Left cardiac atrium (tissue), 4 donors: ENCODE results near the gene ETV3. TPM values are rescaled to one million over a fixed set of nuclear protein-coding genes. Genes with fewer than 3 reads are reported as not detected.

Source experiments
- ATAC-seq, 2 donors: fragments of 200-7000 bp; cut with Tn5 transposase; one replicate each; pipeline ENCODE4 v1.9.1; 2020; ENCODE audit warnings: mild to moderate bottlenecking in 2 of 2, moderate library complexity in 2 of 2
- DNase-seq: peaks from one replicate; pipeline ENCODE4 v3.0.0-alpha.2; 2020
- intact Hi-C, 2 donors: fragments of 100-400 bp; cut with DNase I; formaldehyde crosslinking; loops; one replicate each; pipeline versions ENCODE4 v1.14.1 to v1.15.1; 2022 to 2023
- total RNA-seq, 2 donors: library from RNA; stranded (reverse); fragmentation: NEBNext Ultra II Directional; extraction: Animal tissue kit (Norgen Biotek cat#: 25700); gene quantifications; one replicate each; pipeline ENCODE4 v1.2.1, GENCODE V29; 2021
- donor health status: DM: no; HTN: yes; CAD: no.
- donor health status: DM: no; HTN: yes; CAD: no; lungs with severe emphysema.
- donor health status: DM: yes; HTN: yes; CAD: no.
- donor health status: Dilated cardiomyopathy.

Gene ETV3
- total RNA-seq, 2 donors from 2014 or later: 17.3 to 21.4 TPM

GRCh38 chr1:157115851-157116736 lies 22.1 kb downstream of the ETV3 start:
- no peak for ATAC-seq
- intact Hi-C loops: no loop called here
- no peak for DNase-seq

- no peak for DNase-seq
- ATAC-seq: no peak
- intact Hi-C loops: no loop called here
Observed at GRCh38 chr1:157115429-157115838, 22.8 kb downstream of the ETV3 start.

DNA sequence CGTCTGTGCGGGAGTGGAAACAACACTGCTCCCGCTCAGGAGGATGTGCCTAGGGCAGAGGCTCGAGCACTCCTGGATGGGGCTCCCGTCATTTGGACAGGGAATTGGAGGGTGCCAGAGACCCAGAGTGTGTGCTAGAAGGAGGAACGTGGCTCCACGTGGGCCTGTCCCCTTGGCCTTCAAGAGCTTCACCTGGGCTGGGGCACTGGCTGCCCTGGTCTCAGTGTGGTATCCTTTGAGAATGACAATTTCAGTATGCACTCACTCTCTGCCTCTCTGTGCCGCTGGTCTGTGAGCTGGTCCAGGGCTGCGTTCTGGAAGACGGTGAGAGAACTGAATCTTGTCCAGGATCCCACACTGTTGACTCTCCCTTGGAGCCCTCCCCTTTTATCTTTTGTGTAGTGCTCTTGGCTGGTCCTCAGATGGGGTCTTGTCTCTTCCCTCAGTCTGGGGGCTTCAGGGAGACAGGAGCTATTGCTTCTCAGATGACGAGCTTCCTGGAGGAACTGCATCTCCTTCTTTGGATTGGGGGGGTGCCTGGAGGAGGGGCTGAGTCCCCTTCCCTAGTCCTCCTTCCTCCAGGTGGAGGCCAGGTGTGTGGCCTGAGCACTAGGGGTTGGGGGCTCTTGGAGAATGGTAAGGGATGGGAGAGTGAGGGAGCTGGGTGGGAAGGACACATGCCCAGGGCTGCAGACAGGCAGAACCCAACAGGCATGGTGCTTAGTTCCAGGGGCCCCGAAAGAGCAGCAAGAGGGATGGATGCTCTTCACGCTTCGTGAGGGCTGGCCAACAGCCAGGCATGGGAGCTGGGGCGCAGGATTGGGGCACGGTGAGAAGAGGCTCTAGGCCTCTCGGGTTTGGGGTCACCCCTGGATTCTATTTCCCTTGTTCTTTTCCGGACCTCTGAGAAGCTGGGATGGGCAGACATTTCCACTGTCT lies 23.7 kb downstream of the ETV3 start:
- intact Hi-C loops: no loop called here
- no peak for DNase-seq
- ATAC-seq: no peak

DNA sequence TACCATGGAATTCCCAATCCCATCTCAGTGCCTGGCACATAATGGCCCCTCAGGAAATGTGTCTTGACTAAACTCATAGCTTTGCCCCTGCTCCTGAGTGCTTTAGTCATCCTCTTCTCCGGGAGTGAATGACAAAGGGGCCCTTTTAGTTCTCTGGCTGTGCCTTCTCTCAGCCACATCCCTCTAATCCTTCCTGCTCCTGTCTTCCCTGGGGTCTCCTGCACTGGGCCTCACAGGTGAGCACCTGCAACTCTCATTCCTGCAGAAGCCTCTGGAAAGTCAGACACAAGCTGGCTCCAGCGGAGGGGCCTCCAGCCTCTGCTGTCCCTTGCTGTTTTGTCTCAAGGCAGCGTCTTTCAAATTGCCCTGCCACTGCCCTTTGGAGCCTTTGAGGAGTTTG lies 24.6 kb downstream of the ETV3 start:
- no peak for DNase-seq
- no peak for ATAC-seq
- intact Hi-C loops: no loop called here

DNA sequence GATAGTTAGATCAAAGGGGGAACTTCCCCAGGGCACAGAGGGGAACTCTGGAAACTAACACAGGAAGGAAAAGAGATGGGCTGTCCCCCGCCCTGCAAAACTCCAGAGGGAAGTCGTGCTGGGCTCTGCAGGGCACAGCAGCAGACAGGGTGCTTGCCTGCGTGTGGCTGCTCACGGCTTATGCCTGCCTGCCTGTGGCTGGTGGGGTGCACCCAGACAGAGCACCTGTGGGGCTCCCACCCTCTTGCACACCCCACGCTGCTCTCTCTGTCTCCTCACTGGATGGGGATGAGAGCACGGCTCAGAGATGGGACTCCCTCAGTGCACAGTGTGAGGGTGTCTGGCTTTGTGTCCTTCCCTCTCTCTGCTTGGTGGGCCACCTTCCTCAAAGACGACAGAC lies 25.1 kb downstream of the ETV3 start:
- DNase-seq: no peak
- peak in 1 of 2 donors; percentile 52 for ATAC-seq
- intact Hi-C loops: no loop called here

DNA sequence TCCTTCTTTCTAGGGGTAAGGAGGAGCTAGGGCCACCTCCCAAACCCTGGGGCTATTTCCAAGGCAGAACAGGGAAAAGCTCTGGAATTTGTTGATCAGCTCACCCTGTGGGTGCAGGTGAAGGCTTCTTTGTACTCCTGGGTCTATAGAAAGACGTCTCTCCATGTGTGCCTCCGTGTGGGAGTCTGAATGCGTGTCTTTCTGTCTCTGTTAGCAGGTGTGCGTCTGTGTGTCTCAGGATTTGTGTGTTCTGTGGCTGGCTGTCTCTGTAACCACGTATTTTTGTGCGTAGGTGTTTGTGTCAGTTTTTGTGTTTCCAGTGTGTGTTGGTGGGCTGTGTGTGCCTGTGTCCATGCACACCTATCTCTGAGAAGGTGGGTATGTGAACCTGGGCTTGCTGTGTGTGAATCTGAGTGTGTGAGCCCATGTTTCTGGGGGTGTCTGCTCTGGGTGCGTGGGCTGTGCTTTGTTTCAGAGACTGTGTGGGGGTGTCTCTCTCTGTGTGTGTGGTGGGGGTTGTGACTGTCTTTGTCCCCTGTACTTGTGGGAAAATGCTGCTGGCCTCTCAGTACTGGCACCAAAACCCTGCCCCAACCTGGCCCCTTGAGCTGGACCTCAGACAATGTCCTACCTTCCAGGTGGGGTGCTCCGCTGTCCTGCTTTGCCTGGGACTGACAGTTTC lies 25.9 kb downstream of the ETV3 start:
- DNase-seq: no peak
- intact Hi-C loops: no loop called here
- no peak for ATAC-seq

GRCh38 chr1:157111396-157112165 lies 26.6 kb downstream of the ETV3 start:
- intact Hi-C loops: no loop called here
- DNase-seq (no peak), ATAC-seq (no peak)

GRCh38 chr1:157110686-157111085 lies 27.5 kb downstream of the ETV3 start:
- DNase-seq (no peak), ATAC-seq (no peak)
- intact Hi-C loops: no loop called here

- ATAC-seq (no peak), DNase-seq (no peak)
- intact Hi-C loops: no loop called here
Observed at GRCh38 chr1:157110003-157110402, 28.2 kb downstream of the ETV3 start.

DNA sequence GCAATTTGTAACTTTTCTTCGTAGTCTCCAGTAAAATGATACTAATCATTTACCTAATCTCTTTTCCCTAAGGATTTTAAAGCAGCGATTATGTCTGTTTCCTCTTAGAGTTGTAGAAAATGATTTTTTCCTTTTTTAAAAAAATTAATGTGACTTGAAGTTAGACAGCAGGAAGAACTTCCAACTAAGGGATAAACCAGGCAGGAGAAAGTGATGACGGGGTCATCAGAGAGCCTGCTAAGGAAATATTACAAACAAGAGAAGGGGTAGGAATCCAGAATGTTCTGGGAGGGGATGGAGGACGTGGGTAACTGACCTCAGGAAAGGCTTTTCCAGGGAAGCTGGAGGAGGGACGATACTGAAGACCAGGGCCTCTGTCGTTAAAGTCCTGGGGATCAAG lies 29.7 kb downstream of the ETV3 start:
- ATAC-seq (no peak), DNase-seq (no peak)
- intact Hi-C loops: no loop called here

DNA sequence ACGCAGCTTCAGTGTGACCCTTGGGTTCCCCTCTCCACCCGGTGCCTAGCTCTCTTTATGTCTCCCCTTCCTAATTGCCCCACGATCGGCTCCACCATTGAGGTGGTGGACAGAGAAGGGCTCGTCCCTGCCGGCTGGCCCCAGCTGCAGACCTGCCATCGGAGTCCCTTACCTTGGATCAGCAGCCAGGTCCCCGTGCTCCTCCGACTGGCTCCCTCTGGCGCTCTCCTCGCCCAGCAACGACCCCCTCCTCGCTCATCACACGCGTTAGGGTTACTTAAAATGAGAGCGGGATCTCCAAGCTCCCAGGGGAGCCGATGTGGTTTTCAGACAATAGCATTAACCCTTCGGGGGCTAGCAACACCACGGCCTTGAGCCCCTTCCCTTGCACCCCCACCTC lies 30.5 kb downstream of the ETV3 start:
- no peak for DNase-seq
- intact Hi-C loops: no loop called here
- ATAC-seq: no peak

- no peak for ATAC-seq
- intact Hi-C loops: no loop called here
- no peak for DNase-seq
Observed at GRCh38 chr1:157106813-157107189, 31.4 kb downstream of the ETV3 start.

- intact Hi-C loops: no loop called here
- DNase-seq (peak; percentile 29), ATAC-seq (peak; percentile 23 to 76)
Observed at GRCh38 chr1:157105988-157106812, 32.0 kb downstream of the ETV3 start.

GRCh38 chr1:157105298-157105987 lies 32.8 kb downstream of the ETV3 start:
- no peak for DNase-seq
- ATAC-seq: no peak
- intact Hi-C loops: no loop called here

- no peak for ATAC-seq
- intact Hi-C loops: no loop called here
- DNase-seq: no peak
Observed at GRCh38 chr1:157104598-157105293, 33.4 kb downstream of the ETV3 start.

- intact Hi-C loops: no loop called here
- ATAC-seq (peak in 1 of 2 donors; percentile 60), DNase-seq (no peak)
Observed at GRCh38 chr1:157103268-157103667, 34.9 kb downstream of the ETV3 start.

DNA sequence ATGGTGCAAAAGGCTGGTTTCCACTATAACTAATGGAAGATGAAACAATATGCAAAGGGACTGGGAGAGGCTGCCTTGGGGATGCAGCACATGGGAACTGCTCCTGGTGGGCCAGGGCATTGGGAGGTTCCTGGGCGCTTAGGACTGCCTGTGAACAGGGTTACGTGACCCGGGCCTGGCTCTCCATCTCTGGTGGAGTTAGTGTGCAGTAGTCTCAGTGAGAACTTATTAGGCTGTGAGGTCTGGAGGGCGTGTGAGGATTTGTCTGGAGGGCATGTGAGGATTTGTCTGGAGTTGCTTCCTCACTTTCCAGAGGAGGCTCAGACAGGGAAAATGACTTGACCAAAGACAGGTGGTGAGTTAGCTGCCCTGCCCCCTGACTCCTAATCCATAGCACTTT lies 37.0 kb downstream of the ETV3 start:
- ATAC-seq (no peak), DNase-seq (no peak)
- intact Hi-C loops: no loop called here
